Neural cell (in vitro differentiated cells): ENCODE results near the gene MRPS27. TPM values are rescaled to one million over a fixed set of nuclear protein-coding genes. Genes with fewer than 3 reads are reported as not detected.
A peak's percentile ranks its signal among the peaks of the same experiment; 100 is the strongest.

Experiments
- H2AFZ ChIP-seq: fragments of 200-600, 300-800 bp; sonication (generic), shearing (Covaris generic); 2 replicates; pipeline ENCODE4 v1.6.0; 2014; ENCODE audit warnings: low read depth, mild to moderate bottlenecking, antibody characterized with exemption, low read length, moderate library complexity
- H3F3A ChIP-seq: fragments of 200-600 bp; shearing (Covaris generic); 2 replicates; pipeline ENCODE4 v1.6.1; 2016; ENCODE audit warnings: mild to moderate bottlenecking, moderate library complexity, mixed read lengths, antibody characterized with exemption, low read length; ENCODE audit not compliant: insufficient read depth, poor library complexity, severe bottlenecking
- H3K27ac ChIP-seq: fragments of 200-600, 300-800 bp; sonication (generic), shearing (Covaris generic); 2 replicates; pipeline ENCODE4 v1.5.1; 2014; ENCODE audit warnings: mild to moderate bottlenecking, low read length, moderate library complexity
- H3K27me3 ChIP-seq: fragments of 300-800, 200-600 bp; sonication (generic), shearing (Covaris generic); 2 replicates; pipeline ENCODE4 v1.6.0; 2014; ENCODE audit warnings: mild to moderate bottlenecking, low read depth, low read length, moderate library complexity; ENCODE audit not compliant: insufficient read depth
- H3K36me3 ChIP-seq: fragments of 300-800, 200-600 bp; sonication (generic), shearing (Covaris generic); 2 replicates; pipeline ENCODE4 v1.5.1; 2014; ENCODE audit warnings: mild to moderate bottlenecking, antibody characterized with exemption, low read length, moderate library complexity; ENCODE audit not compliant: insufficient read depth
- H3K4me2 ChIP-seq: fragments of 300-800, 200-600 bp; sonication (generic), shearing (Covaris generic); 2 replicates; pipeline ENCODE4 v1.6.0; 2014; ENCODE audit warnings: mild to moderate bottlenecking, low read length
- H3K4me3 ChIP-seq: fragments of 300-800, 200-600 bp; sonication (generic), shearing (Covaris generic); 2 replicates; pipeline ENCODE4 v1.5.1; 2014; ENCODE audit warnings: mild to moderate bottlenecking, low read length, moderate library complexity
- H3K79me2 ChIP-seq: fragments of 200-600 bp; shearing (Covaris generic); replicated peaks from 2 replicates; pipeline ENCODE4 v1.6.0; 2014; ENCODE audit warnings: mild to moderate bottlenecking, low read length, moderate library complexity; ENCODE audit not compliant: insufficient read depth
- H3K9ac ChIP-seq: fragments of 300-800, 200-600 bp; sonication (generic), shearing (Covaris generic); 2 replicates; pipeline ENCODE4 v1.6.1; 2016; ENCODE audit warnings: mild to moderate bottlenecking, low read length, mixed read lengths
- H3K9me2 ChIP-seq: fragments of 200-600 bp; shearing (Covaris generic); 2 replicates; pipeline ENCODE4 v1.6.1; 2016; ENCODE audit warnings: mild to moderate bottlenecking, low read length, mixed read lengths; ENCODE audit not compliant: insufficient read depth
- H3K9me3 ChIP-seq: fragments of 200-600, 300-800 bp; sonication (generic), shearing (Covaris generic); 2 replicates; pipeline ENCODE4 v1.6.1; 2016; ENCODE audit warnings: mild to moderate bottlenecking, mixed run types, low read length, moderate library complexity, mixed read lengths
- H4K20me1 ChIP-seq: fragments of 200-600 bp; shearing (Covaris generic); 2 replicates; pipeline ENCODE4 v1.6.1; 2016; ENCODE audit warnings: mild to moderate bottlenecking, mixed run types; ENCODE audit not compliant: insufficient read depth
- EP300 ChIP-seq: fragments of 450-650 bp; conservative IDR thresholded peaks from 2 replicates; pipeline ENCODE4 v1.6.1; 2014; ENCODE audit warnings: antibody characterized with exemption, mild to moderate bottlenecking, moderate library complexity; ENCODE audit not compliant: poor library complexity, severe bottlenecking
- EZH2 ChIP-seq: fragments of 200-600, 300-800 bp; shearing (Covaris generic), sonication (generic); IDR thresholded peaks from 2 replicates; pipeline ENCODE4 v1.6.1; 2014; ENCODE audit warnings: antibody characterized with exemption, low read length, borderline replicate concordance, mild to moderate bottlenecking; ENCODE audit not compliant: insufficient read depth, poor library complexity, severe bottlenecking
- MXI1 ChIP-seq: fragments of 450-650 bp; conservative IDR thresholded peaks from 2 replicates; pipeline ENCODE4 v1.6.1; 2014; ENCODE audit warnings: antibody characterized with exemption, mild to moderate bottlenecking; ENCODE audit not compliant: poor library complexity, severe bottlenecking
- POLR2AphosphoS5 ChIP-seq: IDR thresholded peaks from 2 replicates; pipeline ENCODE4 v1.6.1; 2012
- RAD21 ChIP-seq: fragments of 450-650 bp; conservative IDR thresholded peaks from 2 replicates; pipeline ENCODE4 v1.6.1; 2014; ENCODE audit warnings: antibody characterized with exemption, mild to moderate bottlenecking, moderate library complexity
- REST ChIP-seq: IDR thresholded peaks from 2 replicates; pipeline ENCODE4 v1.6.1; 2012; ENCODE audit warnings: borderline replicate concordance
- SMC3 ChIP-seq: fragments of 450-650 bp; conservative IDR thresholded peaks from 2 replicates; pipeline ENCODE4 v1.6.1; 2014; ENCODE audit warnings: antibody characterized with exemption, mild to moderate bottlenecking, moderate library complexity; ENCODE audit not compliant: poor library complexity
- TAF1 ChIP-seq: IDR thresholded peaks from 2 replicates; pipeline ENCODE4 v1.6.1; 2012; ENCODE audit warnings: low read depth
- polyA plus RNA-seq: library from polyadenylated mRNA; depleted of rRNA; stranded (reverse); fragments of >200 nt; gene quantifications from 2 replicates; pipeline ENCODE4 v1.2.3, GENCODE V29; 2014
- TF ChIP-seq, protein P1 (sequence below): fragments of 450-650 bp; IDR thresholded peaks from 2 replicates; pipeline ENCODE4 v1.5.1; 2014; ENCODE audit warnings: antibody characterized with exemption, mild to moderate bottlenecking, moderate library complexity; ENCODE audit not compliant: poor library complexity, severe bottlenecking

The MRPS27 gene
- polyA plus RNA-seq, 1 donor from 2014 or later: 36.7 TPM

GRCh38 chr5:72213482-72213881, 106.6 kb downstream of the MRPS27 start:
- Histone ChIP-seq H4K20me1 (no peaks in the 10 kb centered on the region), H3K4me3 (no peak overlapping the region), H2AFZ (no peak overlapping the region), H3K4me2 (no peak overlapping the region), H3K9me2 (no peaks in the 10 kb centered on the region), H3K79me2 (peaks cover 11% of the 10 kb centered on the region), H3K27ac (no peak overlapping the region), H3K27me3 (no peaks in the 10 kb centered on the region), H3K9ac (no peak overlapping the region), H3F3A (peaks cover 2% of the 10 kb centered on the region), H3K9me3 (no peaks in the 10 kb centered on the region), H3K36me3 (no peaks in the 10 kb centered on the region)
- no peak for TF ChIP-seq MXI1
- no peak for TF ChIP-seq TAF1
- no peak for TF ChIP-seq EZH2
- TF ChIP-seq REST: no peak
- TF ChIP-seq POLR2AphosphoS5: no peak
- no peak for TF ChIP-seq EP300
- TF ChIP-seq, protein P1, sequence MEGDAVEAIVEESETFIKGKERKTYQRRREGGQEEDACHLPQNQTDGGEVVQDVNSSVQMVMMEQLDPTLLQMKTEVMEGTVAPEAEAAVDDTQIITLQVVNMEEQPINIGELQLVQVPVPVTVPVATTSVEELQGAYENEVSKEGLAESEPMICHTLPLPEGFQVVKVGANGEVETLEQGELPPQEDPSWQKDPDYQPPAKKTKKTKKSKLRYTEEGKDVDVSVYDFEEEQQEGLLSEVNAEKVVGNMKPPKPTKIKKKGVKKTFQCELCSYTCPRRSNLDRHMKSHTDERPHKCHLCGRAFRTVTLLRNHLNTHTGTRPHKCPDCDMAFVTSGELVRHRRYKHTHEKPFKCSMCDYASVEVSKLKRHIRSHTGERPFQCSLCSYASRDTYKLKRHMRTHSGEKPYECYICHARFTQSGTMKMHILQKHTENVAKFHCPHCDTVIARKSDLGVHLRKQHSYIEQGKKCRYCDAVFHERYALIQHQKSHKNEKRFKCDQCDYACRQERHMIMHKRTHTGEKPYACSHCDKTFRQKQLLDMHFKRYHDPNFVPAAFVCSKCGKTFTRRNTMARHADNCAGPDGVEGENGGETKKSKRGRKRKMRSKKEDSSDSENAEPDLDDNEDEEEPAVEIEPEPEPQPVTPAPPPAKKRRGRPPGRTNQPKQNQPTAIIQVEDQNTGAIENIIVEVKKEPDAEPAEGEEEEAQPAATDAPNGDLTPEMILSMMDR: no peak
- no peak for TF ChIP-seq RAD21
- TF ChIP-seq SMC3: no peak

GRCh38 chr5:72212171-72212570, 107.9 kb downstream of the MRPS27 start:
- Histone ChIP-seq H3K4me3 (no peak overlapping the region), H3K4me2 (no peak overlapping the region), H3K9me2 (no peaks in the 10 kb centered on the region), H2AFZ (no peak overlapping the region), H4K20me1 (no peaks in the 10 kb centered on the region), H3K36me3 (peaks cover 8% of the 10 kb centered on the region), H3K9ac (no peak overlapping the region), H3F3A (peaks cover 2% of the 10 kb centered on the region), H3K79me2 (peaks cover 22% of the 10 kb centered on the region), H3K27ac (no peak overlapping the region), H3K9me3 (no peaks in the 10 kb centered on the region), H3K27me3 (no peaks in the 10 kb centered on the region)
- TF ChIP-seq POLR2AphosphoS5 (peak; percentile 28), EZH2 (no peak)
